Mesenchymal stem cell (in vitro differentiated cells and primary cell): ENCODE data around the gene ITGB3.

Experiments used
- DNase-seq: peaks from one replicate; pipeline ENCODE4 v3.0.0-alpha.2; 2013
- H2AFZ ChIP-seq: one replicate; pipeline ENCODE4 v1.6.1; 2013; ENCODE audit warnings: low read depth, mild to moderate bottlenecking, control low read depth, inconsistent platforms, low read length, moderate library complexity
- H2AK5ac ChIP-seq: 2 replicates; pipeline ENCODE4 v1.6.1; 2013; ENCODE audit warnings: low read length, moderate library complexity, mild to moderate bottlenecking, inconsistent platforms; ENCODE audit not compliant: severe bottlenecking
- H2BK120ac ChIP-seq: one replicate; pipeline ENCODE4 v1.6.1; 2013; ENCODE audit warnings: low read depth, mild to moderate bottlenecking, inconsistent platforms, low read length, moderate library complexity
- H2BK12ac ChIP-seq, 2 experiments: one replicate each; pipeline ENCODE4 v1.6.1; 2013; ENCODE audit warnings: inconsistent platforms in 2 of 2, low read length in 2 of 2, mild to moderate bottlenecking in 2 of 2, moderate library complexity in 2 of 2, control low read depth in 1 of 2
- H2BK15ac ChIP-seq: one replicate; pipeline ENCODE4 v1.6.1; 2013; ENCODE audit warnings: mild to moderate bottlenecking, low read depth, inconsistent platforms; ENCODE audit not compliant: poor library complexity, severe bottlenecking
- H2BK5ac ChIP-seq: 2 replicates; pipeline ENCODE4 v1.6.1; 2013; ENCODE audit warnings: low read depth, mild to moderate bottlenecking, low read length, control low read depth, inconsistent platforms; ENCODE audit not compliant: poor library complexity, severe bottlenecking
- H3K14ac ChIP-seq, 2 experiments: one replicate each; pipeline ENCODE4 v1.6.1; 2013; ENCODE audit warnings: inconsistent platforms in 2 of 2, low read length in 2 of 2, control low read depth in 1 of 2, mild to moderate bottlenecking in 1 of 2, moderate library complexity in 1 of 2
- H3K18ac ChIP-seq, 2 experiments: one replicate each; pipeline ENCODE4 v1.6.1; 2013; ENCODE audit warnings: inconsistent platforms in 2 of 2, low read length in 2 of 2, control low read depth in 1 of 2, low read depth in 1 of 2, mild to moderate bottlenecking in 1 of 2
- H3K23ac ChIP-seq, 2 experiments: one replicate each; pipeline ENCODE4 v1.6.1; 2013; ENCODE audit warnings: inconsistent platforms in 2 of 2, low read length in 2 of 2, mild to moderate bottlenecking in 2 of 2, moderate library complexity in 2 of 2, control low read depth in 1 of 2
- H3K27ac ChIP-seq: 2 replicates; pipeline ENCODE4 v1.5.1; 2013; ENCODE audit warnings: mild to moderate bottlenecking, moderate library complexity, low read length, control low read depth, inconsistent platforms; ENCODE audit not compliant: poor library complexity, severe bottlenecking
- H3K27me3 ChIP-seq, 2 experiments: 2 replicates each; pipeline versions ENCODE4 v1.6.1 to v1.7.0; 2013; ENCODE audit warnings: low read length in 2 of 2, mild to moderate bottlenecking in 2 of 2, moderate library complexity in 2 of 2, control low read depth in 1 of 2, inconsistent platforms in 1 of 2; ENCODE audit not compliant: control insufficient read depth in 1 of 2, insufficient read depth in 1 of 2
- H3K36me3 ChIP-seq, 2 experiments: 2 replicates each; pipeline versions ENCODE4 v1.6.1 to v1.7.0; 2013; ENCODE audit warnings: low read length in 2 of 2, control low read depth in 1 of 2, inconsistent platforms in 1 of 2, low read depth in 1 of 2, mild to moderate bottlenecking in 1 of 2; ENCODE audit not compliant: insufficient read depth in 2 of 2, control insufficient read depth in 1 of 2
- H3K4ac ChIP-seq, 2 experiments: one replicate each; pipeline ENCODE4 v1.6.1; 2013; ENCODE audit warnings: inconsistent platforms in 2 of 2, low read length in 2 of 2, mild to moderate bottlenecking in 2 of 2, moderate library complexity in 2 of 2, control low read depth in 1 of 2, low read depth in 1 of 2
- H3K4me1 ChIP-seq: 2 replicates; pipeline ENCODE4 v1.6.1; 2013; ENCODE audit warnings: low read depth, low read length, control low read depth; ENCODE audit not compliant: control insufficient read depth, insufficient read depth
- H3K4me2 ChIP-seq: 2 replicates; pipeline ENCODE4 v1.6.1; 2013; ENCODE audit warnings: low read length, mild to moderate bottlenecking, inconsistent platforms; ENCODE audit not compliant: poor library complexity, severe bottlenecking
- H3K4me3 ChIP-seq, 2 experiments: 2 replicates each; pipeline versions ENCODE4 v1.5.1 to v1.7.0; 2013; ENCODE audit warnings: low read length in 2 of 2, mild to moderate bottlenecking in 2 of 2, control low read depth in 1 of 2, low read depth in 1 of 2; ENCODE audit not compliant: insufficient read depth in 1 of 2
- H3K79me1 ChIP-seq: replicated peaks from 2 replicates; pipeline ENCODE4 v1.6.1; 2013; ENCODE audit warnings: mild to moderate bottlenecking, control low read depth, low read length, inconsistent platforms; ENCODE audit not compliant: poor library complexity, severe bottlenecking
- H3K9ac ChIP-seq: 2 replicates; pipeline ENCODE4 v1.7.0; 2013; ENCODE audit warnings: mild to moderate bottlenecking, low read length, moderate library complexity
- H3K9me3 ChIP-seq: 2 replicates; pipeline ENCODE4 v1.7.0; 2013; ENCODE audit warnings: mild to moderate bottlenecking, low read length; ENCODE audit not compliant: control insufficient read depth
- H4K8ac ChIP-seq: one replicate; pipeline ENCODE4 v1.6.1; 2013; ENCODE audit warnings: inconsistent platforms, mild to moderate bottlenecking, low read length, moderate library complexity
- H4K91ac ChIP-seq: one replicate; pipeline ENCODE4 v1.6.1; 2013; ENCODE audit warnings: mild to moderate bottlenecking, low read length, inconsistent platforms
- WGBS: methylation state at CpG from one replicate; pipeline ENCODE4 v1.1.7; 2013; ENCODE audit warnings: mixed read lengths; 5-methylcytosine and 5-hydroxymethylcytosine counted together

ITGB3 gene

DNA sequence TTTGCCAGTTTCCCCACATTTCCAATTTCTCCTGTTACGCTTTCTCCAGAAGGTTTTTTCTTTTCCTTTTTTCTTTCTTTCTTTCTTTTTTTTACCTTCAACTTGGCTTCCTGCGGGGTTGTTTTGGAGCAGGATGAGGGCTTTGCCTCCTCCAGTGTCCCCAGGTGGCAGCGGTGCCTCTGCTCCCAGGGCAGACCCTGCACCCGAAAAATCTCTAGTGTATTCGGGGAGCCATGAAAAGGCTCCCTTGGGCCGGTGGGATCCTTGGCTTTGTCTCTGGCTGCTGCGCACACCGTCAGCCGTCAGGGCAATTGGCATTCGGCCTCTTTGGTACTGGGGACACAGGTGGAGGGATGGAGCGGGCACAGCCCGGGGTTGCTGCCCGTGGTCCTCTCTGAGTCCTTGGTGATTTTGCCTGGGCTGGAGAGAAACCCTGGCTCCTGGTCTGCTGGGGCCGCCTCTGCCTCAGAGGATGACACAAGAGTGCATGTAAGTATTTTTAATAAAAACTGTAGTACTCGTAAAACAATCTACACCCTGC lies 846 bp downstream of the ITGB3 start:
- H2AK5ac ChIP-seq = peak overlapping the region; percentile 3
- H2BK120ac ChIP-seq = peak overlapping the region; percentile 58
- DNase-seq = no peak
- H3K18ac ChIP-seq = peak overlapping the region in 1 of 2 experiments; percentile 67
- H2BK15ac ChIP-seq = peak overlapping the region; percentile 74
- H4K91ac ChIP-seq = no peak overlapping the region
- H3K4me3 ChIP-seq = peak overlapping the region; percentile 90 to 95
- H4K8ac ChIP-seq = no peak overlapping the region
- H3K27ac ChIP-seq = peak overlapping the region; percentile 45
- 7% methylated on average over 13 of the region's 15 CpGs for WGBS
- H3K4ac ChIP-seq = peak overlapping the region in 1 of 2 experiments; percentile 15
- no peaks in the 10 kb centered on the region for H3K27me3 ChIP-seq
- peaks cover 2% of the 10 kb centered on the region for H3K79me1 ChIP-seq
- H3K23ac ChIP-seq = no peak overlapping the region
- peak overlapping the region in 1 of 2 experiments; percentile 68 for H2BK12ac ChIP-seq
- peaks cover 0 to 17% of the 10 kb centered on the region in 2 experiments for H3K36me3 ChIP-seq
- peak overlapping the region; percentile 93 for H3K9ac ChIP-seq
- H2BK5ac ChIP-seq = peak overlapping the region; percentile 97
- peak overlapping the region; percentile 35 for H3K4me2 ChIP-seq
- no peaks in the 10 kb centered on the region for H3K9me3 ChIP-seq
- H3K4me1 ChIP-seq = peaks cover 15% of the 10 kb centered on the region
- no peak overlapping the region for H3K14ac ChIP-seq
- no peak overlapping the region for H2AFZ ChIP-seq

DNA sequence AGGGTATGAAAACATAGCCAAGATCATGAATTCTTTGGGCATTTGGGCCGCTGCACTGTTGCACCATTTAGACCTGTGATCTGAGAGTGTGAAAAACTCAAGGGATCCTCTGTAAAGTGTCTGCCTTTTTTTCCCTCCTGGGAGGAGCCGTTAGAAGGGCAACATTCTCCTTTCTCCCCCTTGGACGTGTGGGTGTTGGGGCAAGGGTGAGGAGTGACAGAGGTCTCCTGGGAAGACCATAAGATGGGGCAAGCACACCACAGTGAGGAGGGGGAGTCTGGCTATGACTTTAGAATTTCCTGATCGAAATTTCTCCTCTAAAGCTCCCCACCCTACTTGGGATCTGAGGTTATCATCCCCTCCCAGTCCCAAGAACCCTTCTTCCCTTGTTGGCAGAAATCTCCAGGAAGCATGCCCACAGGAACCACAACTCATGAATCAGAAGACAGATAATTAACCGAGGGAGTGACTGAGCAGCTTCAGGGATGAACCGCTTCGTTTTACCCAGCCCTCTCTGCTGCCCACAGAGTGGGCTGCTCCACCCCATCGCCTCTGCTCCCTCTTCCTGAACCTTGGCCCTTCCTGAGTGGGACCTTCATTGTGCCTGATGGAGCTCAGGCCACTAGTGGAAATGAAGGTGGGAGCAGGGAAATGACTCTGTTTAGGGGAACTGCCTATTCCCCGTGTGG lies 4.2 kb downstream of the ITGB3 start:
- H3K23ac ChIP-seq = no peak overlapping the region
- H2BK120ac ChIP-seq = no peak overlapping the region
- H2BK5ac ChIP-seq = peak overlapping the region; percentile 54
- H3K4ac ChIP-seq = no peak overlapping the region
- peak overlapping the region; percentile 93 for H3K9ac ChIP-seq
- peak overlapping the region; percentile 94 for H3K27ac ChIP-seq
- peaks cover 11% of the 10 kb centered on the region for H3K4me1 ChIP-seq
- H3K4me2 ChIP-seq = peak overlapping the region; percentile 50
- no peak overlapping the region for H2AFZ ChIP-seq
- peak overlapping the region in 1 of 2 experiments; percentile 95 for H3K4me3 ChIP-seq
- no peak overlapping the region for H3K14ac ChIP-seq
- H4K91ac ChIP-seq = no peak overlapping the region
- H2AK5ac ChIP-seq = peak overlapping the region; percentile 60
- peaks cover 7 to 45% of the 10 kb centered on the region in 2 experiments for H3K36me3 ChIP-seq
- peak; percentile 64 for DNase-seq
- no peak overlapping the region for H3K18ac ChIP-seq
- H3K9me3 ChIP-seq = no peaks in the 10 kb centered on the region
- 46% methylated on average over 5 of the region's 9 CpGs for WGBS
- H2BK15ac ChIP-seq = no peak overlapping the region
- H3K79me1 ChIP-seq = peaks cover 5% of the 10 kb centered on the region
- H2BK12ac ChIP-seq = no peak overlapping the region
- H4K8ac ChIP-seq = no peak overlapping the region
- H3K27me3 ChIP-seq = no peaks in the 10 kb centered on the region

GRCh38 chr17:47262586-47262985 lies 9.0 kb downstream of the ITGB3 start:
- no peak overlapping the region for H4K8ac ChIP-seq
- no peak overlapping the region for H2BK120ac ChIP-seq
- H2AK5ac ChIP-seq = peak overlapping the region; percentile 36
- no peak overlapping the region for H3K4ac ChIP-seq
- DNase-seq = no peak
- WGBS = 91% methylated on average over 7 of the region's 7 CpGs
- H3K9me3 ChIP-seq = no peaks in the 10 kb centered on the region
- H4K91ac ChIP-seq = no peak overlapping the region
- peaks cover 8 to 49% of the 10 kb centered on the region in 2 experiments for H3K36me3 ChIP-seq
- no peak overlapping the region for H3K27ac ChIP-seq
- no peak overlapping the region for H3K23ac ChIP-seq
- H3K9ac ChIP-seq = no peak overlapping the region
- no peak overlapping the region for H3K4me2 ChIP-seq
- H2BK5ac ChIP-seq = no peak overlapping the region
- H2BK12ac ChIP-seq = peak overlapping the region in 1 of 2 experiments; percentile 72
- H2BK15ac ChIP-seq = no peak overlapping the region
- H3K4me1 ChIP-seq = peaks cover 5% of the 10 kb centered on the region
- H3K27me3 ChIP-seq = no peaks in the 10 kb centered on the region
- H3K4me3 ChIP-seq = no peak overlapping the region
- H3K14ac ChIP-seq = no peak overlapping the region
- peaks cover 7% of the 10 kb centered on the region for H3K79me1 ChIP-seq
- no peak overlapping the region for H2AFZ ChIP-seq
- no peak overlapping the region for H3K18ac ChIP-seq

DNA sequence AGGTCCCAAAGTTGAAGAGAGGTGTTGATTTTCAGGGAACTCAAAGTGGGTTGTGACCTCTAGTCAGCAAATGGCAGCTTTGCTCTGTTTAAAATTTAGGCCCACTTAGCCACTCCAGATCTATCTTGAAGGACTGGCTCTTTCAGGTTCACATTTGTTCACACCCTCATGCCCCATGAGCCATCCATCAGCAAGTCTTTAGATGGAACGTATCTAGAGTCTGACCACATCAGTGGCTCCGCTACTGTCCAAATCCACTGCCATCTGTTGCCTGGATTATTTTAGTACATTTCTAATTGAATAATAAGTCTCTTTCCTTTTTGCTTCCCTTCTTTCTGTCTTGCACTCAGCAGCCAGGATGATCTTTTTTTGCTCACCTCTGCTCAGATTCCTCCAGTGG lies 10.5 kb downstream of the ITGB3 start:
- no peak for DNase-seq
- Histone ChIP-seq H4K8ac (no peak overlapping the region), H3K36me3 (peaks cover 14 to 43% of the 10 kb centered on the region in 2 experiments), H2BK120ac (no peak overlapping the region), H3K4ac (no peak overlapping the region), H2BK5ac (no peak overlapping the region), H2BK12ac (no peak overlapping the region), H4K91ac (no peak overlapping the region), H3K9me3 (no peaks in the 10 kb centered on the region), H3K23ac (no peak overlapping the region), H3K18ac (no peak overlapping the region), H2AK5ac (peak overlapping the region; percentile 98), H3K79me1 (peaks cover 12% of the 10 kb centered on the region), H3K4me2 (no peak overlapping the region), H3K27ac (no peak overlapping the region), H3K4me1 (peaks cover 7% of the 10 kb centered on the region), H3K14ac (no peak overlapping the region), H2AFZ (no peak overlapping the region), H2BK15ac (no peak overlapping the region), H3K27me3 (no peaks in the 10 kb centered on the region), H3K4me3 (no peak overlapping the region), H3K9ac (no peak overlapping the region)
- WGBS = 100% methylated on average over 2 of the region's 2 CpGs
